CD14-positive monocyte (primary cell): ENCODE data around the gene TRIM25. TPM values are rescaled to one million over a fixed set of nuclear protein-coding genes. Genes with fewer than 3 reads are reported as not detected.

ENCODE experiments used
- DNase-seq, 3 donors: peaks; one replicate each; pipeline ENCODE4 v3.0.0-alpha.2; 2011 to 2022
- H2AFZ ChIP-seq: 2 replicates; pipeline ENCODE4 v1.6.0; 2012; ENCODE audit warnings: mild to moderate bottlenecking, low read depth, low read length, inconsistent platforms; ENCODE audit not compliant: insufficient read depth, poor library complexity, severe bottlenecking
- H3K27ac ChIP-seq, 2 donors: 1 replicate in 1 of 2; 2 replicates in 1 of 2; pipeline ENCODE4 v1.5.1; 2012 to 2013; ENCODE audit warnings: low read length in 2 of 2, control low read depth in 1 of 2, inconsistent platforms in 1 of 2, low read depth in 1 of 2, mild to moderate bottlenecking in 1 of 2
- H3K27me3 ChIP-seq, 2 donors: one replicate each; pipeline versions ENCODE4 v1.6.0 to v1.6.1; 2011 to 2013; ENCODE audit warnings: low read length in 2 of 2; ENCODE audit not compliant: control insufficient read depth in 2 of 2, insufficient read depth in 2 of 2
- H3K36me3 ChIP-seq, 2 donors: replicated peaks in 1 of 2; 1 replicate in 1 of 2; 2 replicates in 1 of 2; pipeline versions ENCODE4 v1.5.1 to v1.6.1; 2012 to 2013; ENCODE audit warnings: low read length in 2 of 2, control low read depth in 1 of 2, inconsistent platforms in 1 of 2, mild to moderate bottlenecking in 1 of 2; ENCODE audit not compliant: insufficient read depth in 2 of 2, control insufficient read depth in 1 of 2
- H3K4me1 ChIP-seq, 2 donors: 1 replicate in 1 of 2; 2 replicates in 1 of 2; pipeline versions ENCODE4 v1.5.1 to v1.6.1; 2012 to 2013; ENCODE audit warnings: low read length in 2 of 2, control low read depth in 1 of 2, inconsistent platforms in 1 of 2, mild to moderate bottlenecking in 1 of 2, moderate library complexity in 1 of 2; ENCODE audit not compliant: insufficient read depth in 2 of 2, control insufficient read depth in 1 of 2
- H3K4me2 ChIP-seq: replicated peaks from 2 replicates; pipeline ENCODE3; 2012; ENCODE audit warnings: low read length, moderate library complexity, mild to moderate bottlenecking; ENCODE audit not compliant: poor library complexity, severe bottlenecking; ENCODE audit errors: extremely low read depth
- H3K4me3 ChIP-seq, 3 experiments: fragments of 200-600 bp in 1 of 3; sonication (generic) in 1 of 3; replicated peaks in 1 of 3; 1 replicate in 2 of 3; 2 replicates in 1 of 3; pipeline ENCODE4 v1.5.1; 2011 to 2013; ENCODE audit warnings: low read length in 3 of 3, mild to moderate bottlenecking in 3 of 3, control low read depth in 2 of 3, low read depth in 2 of 3, inconsistent platforms in 1 of 3, moderate library complexity in 1 of 3
- H3K79me2 ChIP-seq: 2 replicates; pipeline ENCODE4 v1.6.0; 2012; ENCODE audit warnings: mild to moderate bottlenecking, control low read depth, inconsistent platforms, low read length, moderate library complexity; ENCODE audit not compliant: insufficient read depth
- H3K9ac ChIP-seq: 2 replicates; pipeline ENCODE4 v1.6.0; 2017; ENCODE audit warnings: low read length, mild to moderate bottlenecking; ENCODE audit not compliant: insufficient read depth, poor library complexity, severe bottlenecking
- H3K9me3 ChIP-seq, 2 donors: replicated peaks in 1 of 2; 1 replicate in 1 of 2; 2 replicates in 1 of 2; pipeline versions ENCODE4 v1.5.1 to v1.6.1; 2012 to 2013; ENCODE audit warnings: low read length in 2 of 2, control low read depth in 1 of 2; ENCODE audit not compliant: control insufficient read depth in 1 of 2, insufficient read depth in 1 of 2
- H4K20me1 ChIP-seq: 2 replicates; pipeline ENCODE4 v1.6.0; 2012; ENCODE audit warnings: mild to moderate bottlenecking, low read length, control low read depth, moderate library complexity; ENCODE audit not compliant: insufficient read depth
- H3K27ac Mint-ChIP-seq, 7 donors: one replicate each; pipeline ENCODE4 v1.8.0; 2020; ENCODE audit warnings: mild to moderate bottlenecking in 7 of 7, mixed read lengths in 7 of 7, moderate library complexity in 6 of 7, inconsistent platforms in 2 of 7
- H3K27me3 Mint-ChIP-seq, 3 donors: one replicate each; pipeline ENCODE4 v1.8.0; 2021 to 2022; ENCODE audit warnings: low read depth in 3 of 3, mild to moderate bottlenecking in 3 of 3, mixed read lengths in 3 of 3, moderate library complexity in 3 of 3, inconsistent platforms in 1 of 3
- H3K36me3 Mint-ChIP-seq, 2 donors: one replicate each; pipeline ENCODE4 v1.8.0; 2020; ENCODE audit warnings: mixed read lengths in 2 of 2, inconsistent platforms in 1 of 2, mild to moderate bottlenecking in 1 of 2
- H3K4me1 Mint-ChIP-seq: one replicate; pipeline ENCODE4 v1.8.0; 2020; ENCODE audit warnings: mild to moderate bottlenecking, mixed read lengths
- H3K4me3 Mint-ChIP-seq, 2 donors: one replicate each; pipeline ENCODE4 v1.8.0; 2020; ENCODE audit warnings: mild to moderate bottlenecking in 2 of 2, mixed read lengths in 2 of 2, moderate library complexity in 1 of 2
- H3K9me3 Mint-ChIP-seq, 7 donors: one replicate each; pipeline ENCODE4 v1.8.0; 2020 to 2022; ENCODE audit warnings: mixed read lengths in 7 of 7, mild to moderate bottlenecking in 6 of 7, moderate library complexity in 6 of 7, inconsistent platforms in 2 of 7
- WGBS: methylation state at CpG from one replicate; pipeline ENCODE4 v1.1.5; 2013; ENCODE audit warnings: missing lambda C conversion rate; ENCODE audit not compliant: insufficient coverage; 5-methylcytosine and 5-hydroxymethylcytosine counted together
- intact Hi-C, 2 donors: fragments of 100-400 bp; cut with micrococcal nuclease; formaldehyde crosslinking; loops; one replicate each; pipeline versions ENCODE4 v1.15.0 to v1.15.1; 2023
- polyA plus RNA-seq, 3 donors: library from polyadenylated mRNA; depleted of rRNA in 1 of 3; unstranded in 2 of 3; stranded (reverse) in 1 of 3; fragments of 300-500 nt in 2 of 3; fragments of >200 nt in 1 of 3; fragmentation: Illumina TruSeq in 2 of 3; gene quantifications; 1 replicate in 2 of 3; 2 replicates in 1 of 3; pipeline ENCODE4 v1.2.3, GENCODE V29; 2012 to 2021
- TF ChIP-seq, protein P1 (sequence below): fragments of 200-600 bp; IDR thresholded peaks from one replicate; pipeline ENCODE4 v1.8.0; 2022; ENCODE audit warnings: antibody characterized with exemption, mild to moderate bottlenecking

TRIM25 gene
- polyA plus RNA-seq, 3 donors: 5.4 to 98.3 (median 11.2) TPM

GRCh38 chr17:56919717-56920116 lies 5.9 kb upstream of the TRIM25 start:
- Mint-ChIP-seq H3K27ac (peak overlapping the region; percentile 89 to 97 (median 95)), H3K36me3 (peaks cover 0 to 9% of the 10 kb centered on the region in 2 donors), H3K4me1 (peaks cover 46% of the 10 kb centered on the region), H3K4me3 (no peak overlapping the region), H3K27me3 (peaks cover 0 to 3% (median 2%) of the 10 kb centered on the region in 3 donors), H3K9me3 (peaks cover 0 to 6% (median 4%) of the 10 kb centered on the region in 7 donors)
- Histone ChIP-seq H3K9me3 (no peaks in the 10 kb centered on the region), H3K4me1 (peaks cover 45 to 56% of the 10 kb centered on the region in 2 donors), H3K79me2 (peaks cover 8% of the 10 kb centered on the region), H3K27me3 (no peaks in the 10 kb centered on the region), H4K20me1 (no peaks in the 10 kb centered on the region), H3K27ac (peak overlapping the region; percentile 75 to 79), H3K4me3 (no peak overlapping the region), H3K4me2 (no peak overlapping the region), H3K36me3 (no peaks in the 10 kb centered on the region), H3K9ac (no peak overlapping the region), H2AFZ (no peak overlapping the region)
- WGBS: no CpG with 5 or more reads among the region's 1 CpG
- TF ChIP-seq, protein P1, sequence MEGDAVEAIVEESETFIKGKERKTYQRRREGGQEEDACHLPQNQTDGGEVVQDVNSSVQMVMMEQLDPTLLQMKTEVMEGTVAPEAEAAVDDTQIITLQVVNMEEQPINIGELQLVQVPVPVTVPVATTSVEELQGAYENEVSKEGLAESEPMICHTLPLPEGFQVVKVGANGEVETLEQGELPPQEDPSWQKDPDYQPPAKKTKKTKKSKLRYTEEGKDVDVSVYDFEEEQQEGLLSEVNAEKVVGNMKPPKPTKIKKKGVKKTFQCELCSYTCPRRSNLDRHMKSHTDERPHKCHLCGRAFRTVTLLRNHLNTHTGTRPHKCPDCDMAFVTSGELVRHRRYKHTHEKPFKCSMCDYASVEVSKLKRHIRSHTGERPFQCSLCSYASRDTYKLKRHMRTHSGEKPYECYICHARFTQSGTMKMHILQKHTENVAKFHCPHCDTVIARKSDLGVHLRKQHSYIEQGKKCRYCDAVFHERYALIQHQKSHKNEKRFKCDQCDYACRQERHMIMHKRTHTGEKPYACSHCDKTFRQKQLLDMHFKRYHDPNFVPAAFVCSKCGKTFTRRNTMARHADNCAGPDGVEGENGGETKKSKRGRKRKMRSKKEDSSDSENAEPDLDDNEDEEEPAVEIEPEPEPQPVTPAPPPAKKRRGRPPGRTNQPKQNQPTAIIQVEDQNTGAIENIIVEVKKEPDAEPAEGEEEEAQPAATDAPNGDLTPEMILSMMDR: no peak
- peak in 2 of 3 donors; percentile 47 to 52 for DNase-seq
- intact Hi-C loops: no loop called here

DNA sequence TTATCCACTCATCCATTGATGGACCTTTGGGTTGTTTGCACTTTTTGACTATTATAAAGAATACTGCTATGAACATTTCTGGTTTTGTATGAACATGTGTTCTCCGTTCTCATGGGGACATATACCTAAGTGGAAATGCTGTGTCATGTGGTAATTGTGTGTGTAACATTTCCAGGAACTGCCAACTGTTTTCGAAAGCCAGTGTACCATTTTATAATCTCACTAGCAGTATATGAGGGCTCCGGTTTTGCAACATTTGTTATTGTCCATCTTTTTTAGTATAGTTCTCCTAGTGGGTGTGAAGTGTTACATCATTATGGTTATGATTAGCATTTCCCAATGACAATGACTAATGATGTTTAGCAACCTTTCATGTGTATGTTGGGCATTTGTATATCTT lies 5.1 kb upstream of the TRIM25 start:
- peaks cover 50% of the 10 kb centered on the region for H3K4me1 Mint-ChIP-seq
- H3K27me3 Mint-ChIP-seq: peaks cover 0 to 3% (median 2%) of the 10 kb centered on the region in 3 donors
- TF ChIP-seq, protein P1: no peak
- H3K27ac Mint-ChIP-seq: peak overlapping the region; percentile 89 to 97 (median 95)
- H3K36me3 Mint-ChIP-seq: peaks cover 0 to 9% of the 10 kb centered on the region in 2 donors
- peak; percentile 89 to 100 (median 97) for DNase-seq
- Histone ChIP-seq H3K9me3 (no peaks in the 10 kb centered on the region), H3K27me3 (no peaks in the 10 kb centered on the region), H3K4me2 (no peak overlapping the region), H4K20me1 (no peaks in the 10 kb centered on the region), H3K36me3 (no peaks in the 10 kb centered on the region), H3K4me1 (peaks cover 48 to 60% of the 10 kb centered on the region in 2 donors), H3K79me2 (peaks cover 16% of the 10 kb centered on the region), H3K9ac (no peak overlapping the region), H3K27ac (peak overlapping the region; percentile 75 to 79), H3K4me3 (no peak overlapping the region), H2AFZ (no peak overlapping the region)
- H3K4me3 Mint-ChIP-seq: no peak overlapping the region
- intact Hi-C loops: no loop called here
- H3K9me3 Mint-ChIP-seq: peaks cover 0 to 6% (median 4%) of the 10 kb centered on the region in 7 donors
- no CpG with 5 or more reads among the region's 3 CpGs for WGBS
